Liver (tissue), 9 donors: ENCODE measurements around the gene TTC7B. TPM values are rescaled to one million over a fixed set of nuclear protein-coding genes. Genes with fewer than 3 reads are reported as not detected.

Source experiments
- DNase-seq: peaks from one replicate; pipeline ENCODE4 v3.0.0-alpha.2; 2017; ENCODE audit warnings: low spot score
- H3K27ac ChIP-seq, 2 donors: one replicate each; pipeline ENCODE4 v1.7.0; 2013; ENCODE audit warnings: inconsistent platforms in 2 of 2, low read length in 2 of 2, control low read depth in 1 of 2, low read depth in 1 of 2, mild to moderate bottlenecking in 1 of 2
- H3K27me3 ChIP-seq, 4 donors: one replicate each; pipeline versions ENCODE4 v1.6.1 to v1.7.0; 2013; ENCODE audit warnings: low read length in 3 of 4, inconsistent platforms in 1 of 4, mild to moderate bottlenecking in 1 of 4, moderate library complexity in 1 of 4; ENCODE audit not compliant: control insufficient read depth in 4 of 4, insufficient read depth in 4 of 4
- H3K36me3 ChIP-seq, 4 donors: one replicate each; pipeline versions ENCODE4 v1.6.1 to v1.7.0; 2013; ENCODE audit warnings: low read length in 3 of 4, mild to moderate bottlenecking in 3 of 4, low read depth in 1 of 4, moderate library complexity in 1 of 4; ENCODE audit not compliant: control insufficient read depth in 4 of 4, insufficient read depth in 3 of 4
- H3K4me1 ChIP-seq, 4 donors: one replicate each; pipeline versions ENCODE4 v1.6.1 to v1.7.0; 2013; ENCODE audit warnings: low read length in 3 of 4, mild to moderate bottlenecking in 3 of 4, moderate library complexity in 1 of 4; ENCODE audit not compliant: control insufficient read depth in 4 of 4, insufficient read depth in 4 of 4
- H3K4me3 ChIP-seq, 3 donors: one replicate each; pipeline versions ENCODE4 v1.6.1 to v1.7.0; 2013; ENCODE audit warnings: low read length in 3 of 3, control low read depth in 1 of 3, low read depth in 1 of 3, mild to moderate bottlenecking in 1 of 3
- H3K9ac ChIP-seq, 2 donors: one replicate each; pipeline ENCODE4 v1.7.0; 2013; ENCODE audit warnings: low read length in 2 of 2, mild to moderate bottlenecking in 2 of 2, moderate library complexity in 2 of 2, control low read depth in 1 of 2, low read depth in 1 of 2
- H3K9me3 ChIP-seq, 4 donors: one replicate each; pipeline versions ENCODE4 v1.6.1 to v1.7.0; 2013; ENCODE audit warnings: low read length in 3 of 4; ENCODE audit not compliant: control insufficient read depth in 4 of 4
- ATF3 ChIP-seq: IDR thresholded peaks from 2 replicates; pipeline ENCODE4 v1.6.1; 2016; ENCODE audit warnings: antibody characterized with exemption
- CTCF ChIP-seq: fragments of 150-350 bp; IDR thresholded peaks from 2 replicates; pipeline ENCODE4 v1.5.1; 2017; ENCODE audit warnings: improper control_type of control experiment, low read depth, low read length; ENCODE audit not compliant: missing input control
- EGR1 ChIP-seq, 2 donors: IDR thresholded peaks; 2 replicates each; pipeline ENCODE4 v1.6.1; 2016 to 2018; ENCODE audit warnings: antibody characterized with exemption in 2 of 2, low read depth in 2 of 2
- FOXA1 ChIP-seq: IDR thresholded peaks from 2 replicates; pipeline ENCODE4 v1.6.1; 2016; ENCODE audit warnings: antibody characterized with exemption
- FOXA2 ChIP-seq: IDR thresholded peaks from 2 replicates; pipeline ENCODE4 v1.6.1; 2016; ENCODE audit warnings: antibody characterized with exemption
- GABPA ChIP-seq, 2 donors: IDR thresholded peaks in 1 of 2; conservative IDR thresholded peaks in 1 of 2; 2 replicates each; pipeline ENCODE4 v1.6.1; 2016; ENCODE audit warnings: antibody characterized with exemption in 2 of 2, mild to moderate bottlenecking in 1 of 2, moderate library complexity in 1 of 2
- HNF4A ChIP-seq, 2 donors: conservative IDR thresholded peaks; 2 replicates each; pipeline ENCODE4 v1.6.1; 2016; ENCODE audit warnings: antibody characterized with exemption in 2 of 2, mild to moderate bottlenecking in 2 of 2
- HNF4G ChIP-seq: IDR thresholded peaks from 2 replicates; pipeline ENCODE4 v1.6.1; 2016; ENCODE audit warnings: antibody characterized with exemption
- JUND ChIP-seq, 2 donors: IDR thresholded peaks; 2 replicates each; pipeline ENCODE4 v1.6.1; 2016; ENCODE audit warnings: antibody characterized with exemption in 2 of 2
- MAX ChIP-seq: IDR thresholded peaks from 2 replicates; pipeline ENCODE4 v1.6.1; 2016; ENCODE audit warnings: antibody characterized with exemption
- NR2F2 ChIP-seq: IDR thresholded peaks from 2 replicates; pipeline ENCODE4 v1.6.1; 2016; ENCODE audit warnings: antibody characterized with exemption
- RAD21 ChIP-seq, 2 donors: IDR thresholded peaks; 2 replicates each; pipeline ENCODE4 v1.6.1; 2016; ENCODE audit warnings: antibody characterized with exemption in 2 of 2, mild to moderate bottlenecking in 2 of 2
- REST ChIP-seq: IDR thresholded peaks from 2 replicates; pipeline ENCODE4 v1.6.1; 2016; ENCODE audit warnings: antibody characterized with exemption, mild to moderate bottlenecking
- RXRA ChIP-seq, 2 donors: IDR thresholded peaks; 2 replicates each; pipeline ENCODE4 v1.6.1; 2017 to 2018; ENCODE audit warnings: antibody characterized with exemption in 2 of 2, mild to moderate bottlenecking in 1 of 2
- SP1 ChIP-seq: IDR thresholded peaks from 2 replicates; pipeline ENCODE4 v1.6.1; 2018; ENCODE audit warnings: antibody characterized with exemption, mild to moderate bottlenecking
- TAF1 ChIP-seq: conservative IDR thresholded peaks from 2 replicates; pipeline ENCODE4 v1.6.1; 2016; ENCODE audit warnings: antibody characterized with exemption, mild to moderate bottlenecking
- WGBS: extraction: QIAGEN DNeasy Blood & Tissue Kit; methylation state at CpG from one replicate; pipeline ENCODE4 v1.1.7; 2013; 5-methylcytosine and 5-hydroxymethylcytosine counted together
- polyA plus RNA-seq, 2 donors: library from polyadenylated mRNA; stranded (reverse) in 1 of 2; unstranded in 1 of 2; fragments of 200-250 nt in 1 of 2; fragments of >200 nt in 1 of 2; fragmentation: Nextera tagmentation in 1 of 2; extraction: Ambion mirVana in 1 of 2; gene quantifications; one replicate each; pipeline versions ENCODE4 v1.2.1 to v1.2.3, GENCODE V29; 2013 to 2015
- total RNA-seq, 2 donors: library from RNA; depleted of rRNA; stranded (reverse); fragments of >200 nt; gene quantifications; one replicate each; pipeline ENCODE4 v1.2.3, GENCODE V29; 2014
- donor health status: healthy.
- donor health status: healthy.
- donor health status: healthy.
- donor health status: healthy.
- donor health status: healthy.

Gene TTC7B
- total and polyA plus RNA-seq, 4 donors, result 9.1 to 31.0 (median 12.5) TPM

GRCh38 chr14:90676356-90676755, 139.9 kb downstream of the TTC7B start:
- Histone ChIP-seq H3K36me3 (peaks cover 0 to 19% (median 8%) of the 10 kb centered on the region in 4 donors), H3K4me1 (no peaks in the 10 kb centered on the region), H3K9me3 (no peaks in the 10 kb centered on the region), H3K27me3 (no peaks in the 10 kb centered on the region), H3K4me3 (no peak overlapping the region), H3K27ac (peak overlapping the region in 1 of 2 donors; percentile 41), H3K9ac (no peak overlapping the region)
- TF ChIP-seq CTCF, result no peak
- TF ChIP-seq MAX, result no peak
- no peak for TF ChIP-seq TAF1
- TF ChIP-seq FOXA2, result no peak
- no peak for TF ChIP-seq REST
- no peak for TF ChIP-seq EGR1 (IDR thresholded peaks at IDR 0.05; ENCODE audit: low read depth in 2 of 2)
- no peak for TF ChIP-seq RXRA (IDR thresholded peaks at IDR 0.05)
- no peak for TF ChIP-seq FOXA1
- TF ChIP-seq SP1, result no peak
- no peak for TF ChIP-seq HNF4A (conservative IDR thresholded peaks at IDR 0.05)
- no peak for TF ChIP-seq HNF4G
- no peak for TF ChIP-seq JUND (IDR thresholded peaks at IDR 0.05)
- TF ChIP-seq NR2F2, result no peak
- no peak for TF ChIP-seq RAD21 (IDR thresholded peaks at IDR 0.05)
- DNase-seq, result no peak
- WGBS, result 83% methylated on average over 7 of the region's 7 CpGs

- Histone ChIP-seq H3K4me3 (no peak overlapping the region), H3K27me3 (no peaks in the 10 kb centered on the region), H3K27ac (no peak overlapping the region), H3K9me3 (no peaks in the 10 kb centered on the region), H3K9ac (no peak overlapping the region), H3K4me1 (no peaks in the 10 kb centered on the region), H3K36me3 (peaks cover 0 to 24% (median 10%) of the 10 kb centered on the region in 4 donors)
- 64% methylated on average over 7 of the region's 7 CpGs for WGBS
- DNase-seq, result no peak
- TF ChIP-seq RXRA (IDR thresholded peaks at IDR 0.05) (peak in 1 of 2 donors; percentile 18), JUND (IDR thresholded peaks at IDR 0.05) (no peak)
These were observed 140.8 kb downstream of the TTC7B start for GRCh38 chr14:90675399-90675798.

- H3K4me1 ChIP-seq, result no peaks in the 10 kb centered on the region
- no peak overlapping the region for H3K4me3 ChIP-seq
- DNase-seq, result no peak
- H3K9ac ChIP-seq, result no peak overlapping the region
- 71% methylated on average over 5 of the region's 5 CpGs for WGBS
- H3K27me3 ChIP-seq, result no peaks in the 10 kb centered on the region
- H3K36me3 ChIP-seq, result peaks cover 0 to 24% (median 10%) of the 10 kb centered on the region in 4 donors
- no peak overlapping the region for H3K27ac ChIP-seq
- H3K9me3 ChIP-seq, result no peaks in the 10 kb centered on the region
- TF ChIP-seq HNF4A (conservative IDR thresholded peaks at IDR 0.05) (no peak), FOXA2 (no peak), JUND (IDR thresholded peaks at IDR 0.05) (no peak), GABPA (IDR thresholded peaks at IDR 0.05 in 1 of 2, conservative IDR thresholded peaks at IDR 0.05 in 1 of 2) (no peak), ATF3 (no peak), FOXA1 (no peak), RXRA (IDR thresholded peaks at IDR 0.05) (no peak), HNF4G (no peak), RAD21 (IDR thresholded peaks at IDR 0.05) (no peak), REST (no peak), NR2F2 (no peak)
These were observed 141.5 kb downstream of the TTC7B start for GRCh38 chr14:90674716-90675115.
